WTC11 (cell line): ENCODE measurements around the gene HOXB6.

Experiments
- AFF4 ChIP-seq: sonication (generic); formaldehyde crosslinking; IDR thresholded peaks from 2 replicates; pipeline ENCODE4 v1.8.1; 2023; ENCODE audit warnings: mild to moderate bottlenecking, missing genetic modification reagents, borderline replicate concordance
- ATF3 ChIP-seq: sonication (generic); formaldehyde crosslinking; conservative IDR thresholded peaks from 2 replicates; pipeline ENCODE4 v1.8.1; 2022; ENCODE audit warnings: mild to moderate bottlenecking, missing genetic modification reagents
- CBFB ChIP-seq: sonication (generic); formaldehyde crosslinking; IDR thresholded peaks from 2 replicates; pipeline ENCODE4 v1.8.1; 2022; ENCODE audit warnings: mild to moderate bottlenecking, low read depth, missing genetic modification reagents
- CTCF ChIP-seq: fragments of 200-600 bp; IDR thresholded peaks from 2 replicates; pipeline ENCODE4 v1.8.0; 2022; ENCODE audit warnings: antibody characterized with exemption
- E2F4 ChIP-seq: sonication (generic); formaldehyde crosslinking; IDR thresholded peaks from 2 replicates; pipeline ENCODE4 v1.8.1; 2022; ENCODE audit warnings: low read depth, mild to moderate bottlenecking, moderate library complexity, missing genetic modification reagents, borderline replicate concordance
- GABPB1 ChIP-seq: sonication (generic); formaldehyde crosslinking; IDR thresholded peaks from 2 replicates; pipeline ENCODE4 v1.8.1; 2023; ENCODE audit warnings: mild to moderate bottlenecking, missing genetic modification reagents
- MAX ChIP-seq: sonication (generic); formaldehyde crosslinking; IDR thresholded peaks from 2 replicates; pipeline ENCODE4 v1.8.0; 2022; ENCODE audit warnings: mild to moderate bottlenecking, missing genetic modification reagents
- NFYB ChIP-seq: sonication (generic); formaldehyde crosslinking; conservative IDR thresholded peaks from 2 replicates; pipeline ENCODE4 v1.8.0; 2022; ENCODE audit warnings: low read depth, missing genetic modification reagents
- ZNF416 ChIP-seq: fragments of 250-450 bp; sonication (Bioruptor Pico); IDR thresholded peaks from 2 replicates; pipeline ENCODE4 v1.9.0; 2021; ENCODE audit warnings: mild to moderate bottlenecking, inconsistent platforms
- ZNF512 ChIP-seq: sonication (generic); formaldehyde crosslinking; IDR thresholded peaks from 2 replicates; pipeline ENCODE4 v1.8.1; 2022; ENCODE audit warnings: missing genetic modification reagents, borderline replicate concordance

GRCh38 chr17:48629411-48629759 is 24.6 kb upstream of the HOXB6 start:
- TF ChIP-seq AFF4 (CRISPR knock-in tag) (no peak), CTCF (no peak), ZNF512 (no peak), MAX (CRISPR knock-in tag) (no peak), E2F4 (CRISPR knock-in tag) (no peak), NFYB (no peak), GABPB1 (CRISPR knock-in tag) (no peak), ZNF416 (CRISPR knock-in tag) (no peak), ATF3 (CRISPR knock-in tag) (no peak), CBFB (CRISPR knock-in tag) (no peak)
